HUES48 (cell line): ENCODE measurements around the gene OR7D2.
"Not testable (repeated sequence)": the region's sequence is repeated elsewhere in the genome, so short reads cannot be mapped to it uniquely, and the experiment has no call there.

Experiments used
- H3K27ac ChIP-seq: one replicate; pipeline ENCODE4 v1.7.0; 2013; ENCODE audit warnings: low read depth, low read length, inconsistent platforms
- H3K27me3 ChIP-seq: 2 replicates; pipeline ENCODE4 v1.6.1; 2013; ENCODE audit warnings: mild to moderate bottlenecking, low read length; ENCODE audit not compliant: control insufficient read depth, insufficient read depth
- H3K36me3 ChIP-seq: 2 replicates; pipeline ENCODE4 v1.6.1; 2013; ENCODE audit warnings: low read length; ENCODE audit not compliant: control insufficient read depth, insufficient read depth
- H3K4me1 ChIP-seq: 2 replicates; pipeline ENCODE4 v1.6.1; 2013; ENCODE audit warnings: mild to moderate bottlenecking, low read length; ENCODE audit not compliant: control insufficient read depth, insufficient read depth
- H3K4me3 ChIP-seq: 2 replicates; pipeline ENCODE4 v1.5.1; 2013; ENCODE audit warnings: mild to moderate bottlenecking, low read depth, low read length
- H3K9ac ChIP-seq: 2 replicates; pipeline ENCODE4 v1.6.1; 2013; ENCODE audit warnings: mild to moderate bottlenecking, low read depth, low read length, moderate library complexity
- H3K9me3 ChIP-seq: 2 replicates; pipeline ENCODE4 v1.6.1; 2013; ENCODE audit warnings: low read length; ENCODE audit not compliant: control insufficient read depth, insufficient read depth

The OR7D2 gene

DNA sequence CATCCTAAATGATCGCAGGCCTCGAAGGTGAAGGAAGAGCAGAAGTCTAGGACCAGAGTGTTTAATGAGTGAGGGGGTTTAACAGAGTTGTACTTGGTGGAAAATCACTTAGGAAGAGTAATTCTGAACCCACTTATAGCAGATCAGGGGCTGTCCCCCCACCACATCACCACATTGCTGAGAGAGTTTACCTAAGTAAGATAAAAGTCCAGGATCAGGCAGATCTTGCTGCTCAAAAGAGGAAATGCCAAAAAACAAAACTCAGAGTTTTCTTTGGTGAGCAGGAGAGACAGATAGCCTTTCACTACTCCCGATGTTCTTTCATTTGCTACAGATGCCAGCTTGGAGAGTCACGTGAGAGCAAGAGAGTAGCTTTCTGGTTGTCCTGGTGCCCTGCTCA lies 23.2 kb upstream of the OR7D2 start:
- Histone ChIP-seq H3K4me3 (no peak overlapping the region), H3K4me1 (no peaks in the 10 kb centered on the region), H3K27ac (no peak overlapping the region), H3K9ac (no peak overlapping the region), H3K27me3 (no peaks in the 10 kb centered on the region), H3K9me3 (peaks cover 51% of the 10 kb centered on the region), H3K36me3 (peaks cover 80% of the 10 kb centered on the region)

DNA sequence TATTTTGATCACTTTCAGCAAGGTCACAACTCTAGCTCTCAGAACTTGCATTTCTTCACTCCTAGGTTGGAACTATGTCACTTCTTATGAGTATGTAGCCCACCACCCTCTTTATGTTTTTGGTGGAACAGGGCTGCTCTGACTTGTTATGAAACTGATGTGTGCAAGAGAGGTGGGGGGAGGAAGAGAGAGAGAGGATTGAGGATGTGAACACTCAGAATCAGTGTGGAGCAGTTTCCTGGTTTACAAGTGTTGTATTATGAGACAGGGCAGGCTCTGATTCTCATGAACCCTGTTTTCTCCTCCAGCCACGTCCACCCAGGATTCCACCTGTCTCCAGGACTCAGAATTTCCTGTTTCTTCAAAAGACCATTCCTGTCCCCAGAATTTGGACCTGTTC lies 22.5 kb upstream of the OR7D2 start:
- Histone ChIP-seq H3K36me3 (peaks cover 87% of the 10 kb centered on the region), H3K9ac (no peak overlapping the region), H3K27ac (no peak overlapping the region), H3K4me1 (no peaks in the 10 kb centered on the region), H3K27me3 (no peaks in the 10 kb centered on the region), H3K4me3 (no peak overlapping the region), H3K9me3 (peaks cover 51% of the 10 kb centered on the region)

DNA sequence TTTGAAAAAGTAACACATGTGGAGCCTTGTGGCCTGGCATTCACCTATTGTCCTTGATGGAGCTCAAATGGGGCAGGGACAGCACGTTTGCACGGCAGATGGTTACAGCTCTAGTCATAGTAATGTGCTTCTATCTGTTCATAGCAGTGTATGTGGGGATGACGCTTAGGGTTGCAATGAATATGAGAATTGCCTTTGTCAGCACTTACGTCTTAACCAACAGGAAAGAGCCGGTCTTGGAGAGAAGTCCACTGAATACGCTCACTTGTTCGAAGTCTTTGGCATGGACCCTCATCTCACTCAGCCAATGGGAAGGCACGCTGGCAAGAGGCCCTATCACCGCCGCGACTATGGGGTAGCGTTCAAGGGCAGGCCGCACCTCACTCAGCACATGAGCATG lies 18.9 kb upstream of the OR7D2 start:
- Histone ChIP-seq H3K36me3 (peaks cover 95% of the 10 kb centered on the region), H3K9me3 (peaks cover 31% of the 10 kb centered on the region), H3K27ac (no peak overlapping the region), H3K9ac (no peak overlapping the region), H3K27me3 (no peaks in the 10 kb centered on the region), H3K4me1 (no peaks in the 10 kb centered on the region), H3K4me3 (no peak overlapping the region)

DNA sequence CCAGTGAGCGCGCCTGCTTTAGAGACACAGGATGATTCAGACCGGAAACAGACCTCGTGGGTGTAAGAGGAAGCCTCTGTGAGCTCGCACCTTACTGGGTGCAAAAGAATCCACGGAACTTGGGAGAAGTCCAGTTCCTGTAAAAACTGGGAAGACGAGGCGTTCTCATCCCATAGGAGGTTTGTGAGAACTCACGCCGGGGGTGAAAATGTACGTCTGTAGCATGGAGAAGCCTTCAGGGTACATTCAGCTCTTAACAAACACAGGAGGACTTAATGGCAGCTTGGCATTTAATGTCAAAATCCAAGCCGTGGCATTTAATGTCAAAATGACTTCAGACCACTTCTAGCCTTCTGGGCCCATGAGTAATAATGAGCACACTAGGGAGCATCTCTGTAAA lies 17.4 kb upstream of the OR7D2 start:
- H3K27me3 ChIP-seq = no peaks in the 10 kb centered on the region
- no peak overlapping the region for H3K4me3 ChIP-seq
- peaks cover 80% of the 10 kb centered on the region for H3K36me3 ChIP-seq
- H3K9me3 ChIP-seq = peaks cover 31% of the 10 kb centered on the region
- no peak overlapping the region for H3K9ac ChIP-seq
- H3K4me1 ChIP-seq = no peaks in the 10 kb centered on the region
- no peak overlapping the region for H3K27ac ChIP-seq

DNA sequence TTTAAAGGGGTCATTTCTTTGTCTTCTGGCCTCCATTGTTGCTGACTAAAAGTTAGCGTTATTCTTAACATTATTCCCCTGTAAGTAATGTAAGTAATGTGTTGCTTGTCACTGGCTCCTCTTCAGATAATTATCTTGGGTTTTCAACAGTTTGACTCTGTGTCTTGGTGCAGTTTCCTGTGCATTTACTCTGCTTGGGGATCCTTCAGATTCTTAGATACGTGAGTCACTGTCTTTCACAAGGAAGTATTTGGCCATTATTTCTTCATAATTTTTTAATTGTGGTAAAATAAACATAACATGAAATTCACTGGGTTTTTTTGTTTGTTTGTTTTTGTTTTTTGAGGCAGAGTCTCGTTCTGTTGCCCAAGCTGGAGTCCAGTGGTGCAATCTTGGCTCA lies 13.5 kb upstream of the OR7D2 start:
- H3K4me3 ChIP-seq = no peak overlapping the region
- H3K27ac ChIP-seq = no peak overlapping the region
- H3K9ac ChIP-seq = no peak overlapping the region
- peaks cover 23% of the 10 kb centered on the region for H3K9me3 ChIP-seq
- no peaks in the 10 kb centered on the region for H3K27me3 ChIP-seq
- H3K36me3 ChIP-seq = peaks cover 42% of the 10 kb centered on the region
- H3K4me1 ChIP-seq = no peaks in the 10 kb centered on the region

DNA sequence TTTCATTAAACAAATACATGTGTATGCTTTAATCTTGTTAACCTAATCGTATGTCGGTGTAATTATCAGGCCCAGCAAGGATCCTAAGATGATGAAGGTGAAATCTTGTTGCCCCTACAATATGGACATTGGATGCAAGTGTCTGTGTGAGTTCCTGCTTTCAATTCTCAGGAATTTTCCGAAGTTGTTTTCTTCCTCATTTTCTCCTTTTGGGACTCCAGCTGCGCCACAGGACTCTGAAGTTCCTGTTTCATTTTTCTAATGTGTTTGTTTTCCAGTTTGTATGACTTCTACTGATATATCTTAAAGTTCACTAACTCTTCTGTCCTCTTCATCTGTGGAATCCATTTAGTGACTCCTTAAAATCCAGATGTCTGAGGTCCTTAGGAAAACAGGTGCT lies 11.9 kb upstream of the OR7D2 start:
- peaks cover 26% of the 10 kb centered on the region for H3K36me3 ChIP-seq
- peaks cover 11% of the 10 kb centered on the region for H3K9me3 ChIP-seq
- no peak overlapping the region for H3K9ac ChIP-seq

DNA sequence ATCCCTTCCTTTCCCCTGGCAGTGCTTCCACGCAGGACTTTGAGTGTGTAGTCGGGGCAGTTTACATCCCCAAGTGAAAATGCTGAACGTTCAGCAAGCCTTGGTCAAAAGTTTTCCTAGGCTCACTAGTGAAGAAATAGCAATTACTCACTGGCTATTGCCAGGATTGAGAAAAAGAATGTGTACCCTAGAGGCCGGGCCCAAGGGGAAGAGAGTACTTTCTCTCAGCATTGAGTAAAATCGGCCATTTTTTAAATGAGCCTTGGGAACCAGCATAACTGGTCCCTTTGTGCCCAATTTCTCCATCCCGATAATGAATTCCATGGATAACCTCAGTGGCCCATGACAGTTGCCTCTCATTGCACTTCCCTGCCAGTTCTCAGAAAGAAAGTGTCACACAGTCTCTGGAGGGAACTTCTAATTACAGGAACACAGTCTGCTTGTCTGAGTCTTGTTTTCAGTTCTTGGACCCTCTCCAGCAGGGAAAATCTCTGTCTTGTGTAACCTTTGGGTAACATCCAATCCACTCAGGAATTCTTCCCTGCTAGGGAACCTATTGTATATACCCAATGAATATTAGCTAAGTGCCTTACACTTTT lies 7.3 kb upstream of the OR7D2 start:
- peaks cover 40% of the 10 kb centered on the region for H3K9me3 ChIP-seq
- H3K27me3 ChIP-seq = no peaks in the 10 kb centered on the region
- no peak overlapping the region for H3K4me3 ChIP-seq

More for the DNA sequence above, 11.9 kb upstream of the OR7D2 start:
- H3K4me1 ChIP-seq = no peaks in the 10 kb centered on the region
- H3K4me3 ChIP-seq = no peak overlapping the region
- no peak overlapping the region for H3K27ac ChIP-seq
- H3K27me3 ChIP-seq = no peaks in the 10 kb centered on the region

DNA sequence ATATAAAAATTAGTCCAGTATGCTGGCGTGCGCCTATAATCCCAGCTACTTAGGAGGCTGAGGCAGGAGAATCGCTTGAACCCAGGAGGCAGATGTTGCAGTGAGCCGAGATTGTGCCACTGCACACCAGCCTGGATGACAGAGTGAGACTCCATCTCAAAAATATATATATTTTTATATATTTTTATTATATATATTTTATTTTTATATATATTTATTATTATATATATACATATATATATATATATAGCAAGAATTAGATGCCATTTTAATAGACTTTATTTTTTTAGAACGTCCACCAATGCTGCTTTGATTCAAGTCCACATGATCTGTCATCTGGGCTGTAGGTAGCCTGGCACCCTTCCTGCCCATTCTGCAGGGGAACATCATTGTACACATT lies 3.5 kb upstream of the OR7D2 start:
- Histone ChIP-seq H3K4me1 (no peaks in the 10 kb centered on the region), H3K9me3 (peaks cover 67% of the 10 kb centered on the region), H3K36me3 (no peaks in the 10 kb centered on the region), H3K27ac (no peak overlapping the region), H3K4me3 (no peak overlapping the region), H3K9ac (no peak overlapping the region), H3K27me3 (no peaks in the 10 kb centered on the region)

More for the DNA sequence above, 7.3 kb upstream of the OR7D2 start:
- Histone ChIP-seq H3K36me3 (no peaks in the 10 kb centered on the region), H3K27ac (no peak overlapping the region), H3K4me1 (no peaks in the 10 kb centered on the region), H3K9ac (no peak overlapping the region)

DNA sequence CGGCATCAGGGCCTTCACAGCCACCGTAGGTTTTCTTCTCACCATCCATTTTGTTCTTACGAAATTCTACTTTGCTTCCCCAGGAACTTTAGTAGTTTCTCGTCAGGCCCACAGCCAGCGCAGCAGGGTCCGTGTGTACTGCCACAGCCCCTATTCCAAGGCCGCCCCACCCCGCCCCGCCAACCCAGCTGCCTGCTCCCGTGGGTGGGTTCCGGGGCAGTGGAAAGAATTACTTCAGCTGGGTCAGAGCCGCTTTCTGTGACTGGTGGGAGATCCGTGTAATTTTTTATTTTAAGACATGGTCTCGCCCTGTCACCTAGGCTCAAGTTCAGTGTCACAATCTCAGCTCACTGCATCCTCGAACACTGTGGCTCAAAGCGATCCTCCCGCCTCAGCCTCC lies 4.2 kb downstream of the OR7D2 start:
- no peak overlapping the region for H3K9ac ChIP-seq
- H3K4me3 ChIP-seq = no peak overlapping the region

DNA sequence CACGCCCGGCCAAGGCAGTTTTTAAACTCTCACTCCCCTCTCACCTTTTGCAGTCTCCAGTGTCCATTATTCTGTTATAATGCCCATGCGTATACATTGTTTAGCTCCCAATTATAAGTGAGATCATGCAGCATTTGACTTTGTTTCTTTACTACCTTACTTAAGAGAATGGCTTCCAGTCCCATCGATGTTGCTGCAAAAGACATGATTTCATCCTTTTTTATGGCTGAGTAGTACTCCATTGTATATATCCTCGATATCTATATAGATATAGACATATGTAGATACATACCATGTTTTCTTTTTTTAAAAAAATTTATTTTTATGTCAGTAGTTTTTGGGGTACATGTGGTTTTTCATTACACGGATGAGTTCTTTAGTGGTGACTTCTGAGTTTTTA lies 8.4 kb downstream of the OR7D2 start:
- Histone ChIP-seq H3K9ac (no peak overlapping the region), H3K4me3 (no peak overlapping the region; the same call in 1 of the 2 replicates), H3K27me3 (no peaks in the 10 kb centered on the region), H3K4me1 (no peaks in the 10 kb centered on the region), H3K36me3 (no peaks in the 10 kb centered on the region), H3K27ac (no peak overlapping the region), H3K9me3 (peaks cover 77% of the 10 kb centered on the region)

More for the DNA sequence above, 4.2 kb downstream of the OR7D2 start:
- Histone ChIP-seq H3K27ac (no peak overlapping the region), H3K36me3 (no peaks in the 10 kb centered on the region), H3K27me3 (no peaks in the 10 kb centered on the region), H3K9me3 (peaks cover 69% of the 10 kb centered on the region), H3K4me1 (no peaks in the 10 kb centered on the region)

DNA sequence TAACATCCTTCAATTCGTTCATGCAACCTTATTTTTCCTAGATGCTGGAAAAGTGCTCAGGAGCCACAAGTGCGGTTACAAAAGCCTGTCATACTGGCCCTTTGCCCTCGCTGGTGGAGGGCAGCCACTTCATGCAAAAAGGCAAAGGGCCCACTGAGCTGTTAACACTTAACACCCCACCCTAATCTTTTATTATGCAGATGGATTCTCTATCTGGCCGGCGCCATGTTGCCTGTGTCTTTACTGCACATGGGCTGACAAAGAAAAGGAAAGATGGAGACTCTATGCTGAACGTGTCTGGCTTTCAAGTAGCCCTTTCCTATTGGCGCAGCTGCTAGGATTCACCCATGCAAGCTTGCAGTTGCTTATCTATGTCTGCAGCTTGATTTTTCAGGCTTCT lies 10.8 kb downstream of the OR7D2 start:
- Histone ChIP-seq H3K4me1 (no peaks in the 10 kb centered on the region), H3K4me3 (no peak overlapping the region), H3K9ac (no peak overlapping the region), H3K36me3 (no peaks in the 10 kb centered on the region), H3K27ac (no peak overlapping the region), H3K9me3 (peaks cover 85% of the 10 kb centered on the region), H3K27me3 (no peaks in the 10 kb centered on the region)

DNA sequence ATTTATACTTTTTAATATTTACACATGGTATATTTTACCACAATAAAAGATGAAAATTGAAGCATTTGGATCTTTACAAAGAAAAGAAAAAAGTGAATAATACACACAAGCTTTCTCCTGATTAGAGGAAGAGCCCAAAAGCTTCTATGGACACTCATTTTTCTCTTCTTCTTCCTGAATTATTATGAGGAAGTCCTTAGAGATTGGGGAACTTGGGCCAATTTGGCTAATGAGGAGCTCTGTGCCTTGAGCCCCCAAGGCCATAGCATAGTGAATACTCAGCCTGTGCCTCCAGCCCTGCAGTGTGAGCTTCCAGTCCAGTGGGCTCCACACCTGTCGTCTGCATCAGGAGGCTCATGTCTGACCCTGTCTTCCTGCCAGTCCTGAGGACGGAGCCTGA lies 19.3 kb downstream of the OR7D2 start:
- not testable (repeated sequence) for H3K27ac ChIP-seq, H3K4me1 ChIP-seq, H3K36me3 ChIP-seq, H3K9ac ChIP-seq, H3K27me3 ChIP-seq, H3K4me3 ChIP-seq
- peaks cover 65% of the 10 kb centered on the region for H3K9me3 ChIP-seq
